ENCODE measurements around the gene ANKRD34A. TPM values are rescaled to one million over a fixed set of nuclear protein-coding genes. Genes with fewer than 3 reads are reported as not detected.
A peak's percentile ranks its signal among the peaks of the same experiment; 100 is the strongest.

ANKRD34A gene
- total and polyA plus RNA-seq, 2 experiments from 2014 or later: 1.3 to 2.3 TPM

DNA sequence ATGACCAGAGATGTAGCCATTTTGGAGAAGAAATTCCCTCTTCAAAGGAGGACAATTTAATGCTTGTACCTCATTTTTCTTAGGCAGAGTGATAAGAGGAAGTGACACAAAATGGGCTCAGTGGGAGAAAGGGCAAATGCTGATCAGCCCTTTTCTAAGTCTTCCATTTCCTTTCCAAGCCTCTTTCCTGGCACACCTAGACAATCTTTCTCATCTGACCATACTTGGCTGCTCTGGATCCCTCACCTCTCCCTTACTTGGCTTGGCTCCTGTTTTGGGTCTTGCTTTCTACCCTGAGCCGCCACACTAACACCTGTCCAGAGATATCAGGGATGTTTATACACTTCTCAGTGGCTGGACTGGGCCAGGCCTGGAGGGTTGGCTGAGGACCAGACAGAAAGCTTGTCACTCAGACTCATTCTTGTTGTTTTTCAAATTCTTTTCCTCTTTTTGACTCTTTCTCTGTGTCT, 18.9 kb upstream of the ANKRD34A start:
- WGBS, 2 experiments (ENCODE audit: low coverage in 1 of 2, low lambda C conversion rate in 2 of 2, missing lambda C conversion rate in 2 of 2): 94 to 95% methylated on average over 1 of the region's 1 CpG
- in situ Hi-C loops (cut with MboI): no loop called here
- Histone ChIP-seq H3K4me2 (ENCODE audit: unreplicated experiment) (no peak overlapping the region), H3K27me3 (replicated peaks; ENCODE audit: insufficient read depth) (no peaks in the 10 kb centered on the region), H3K36me3 (ENCODE audit: low read depth) (no peaks in the 10 kb centered on the region), H3K4me1 (ENCODE audit: insufficient read depth) (peaks cover 34% of the 10 kb centered on the region), H3K9me2 (ENCODE audit: insufficient read depth) (no peaks in the 10 kb centered on the region), H3K9ac (no peak overlapping the region), H3K27ac (no peak overlapping the region), H3K4me3 (no peak overlapping the region), H4K20me1 (ENCODE audit: insufficient read depth) (no peaks in the 10 kb centered on the region), H3F3A (ENCODE audit: insufficient read depth) (peaks cover 40% of the 10 kb centered on the region), H3K9me3 (ENCODE audit: low read depth) (no peaks in the 10 kb centered on the region), H3K79me2 (ENCODE audit: insufficient read depth) (no peaks in the 10 kb centered on the region), H2AFZ (no peak overlapping the region)
- no peak for DNase-seq
- no peak for TF ChIP-seq EZH2phosphoT487 (IDR thresholded peaks at IDR 0.05; ENCODE audit: insufficient read depth, low read depth)
- no peak for TF ChIP-seq EZH2 (IDR thresholded peaks at IDR 0.05; ENCODE audit: insufficient read depth, poor library complexity, severe bottlenecking)

DNA sequence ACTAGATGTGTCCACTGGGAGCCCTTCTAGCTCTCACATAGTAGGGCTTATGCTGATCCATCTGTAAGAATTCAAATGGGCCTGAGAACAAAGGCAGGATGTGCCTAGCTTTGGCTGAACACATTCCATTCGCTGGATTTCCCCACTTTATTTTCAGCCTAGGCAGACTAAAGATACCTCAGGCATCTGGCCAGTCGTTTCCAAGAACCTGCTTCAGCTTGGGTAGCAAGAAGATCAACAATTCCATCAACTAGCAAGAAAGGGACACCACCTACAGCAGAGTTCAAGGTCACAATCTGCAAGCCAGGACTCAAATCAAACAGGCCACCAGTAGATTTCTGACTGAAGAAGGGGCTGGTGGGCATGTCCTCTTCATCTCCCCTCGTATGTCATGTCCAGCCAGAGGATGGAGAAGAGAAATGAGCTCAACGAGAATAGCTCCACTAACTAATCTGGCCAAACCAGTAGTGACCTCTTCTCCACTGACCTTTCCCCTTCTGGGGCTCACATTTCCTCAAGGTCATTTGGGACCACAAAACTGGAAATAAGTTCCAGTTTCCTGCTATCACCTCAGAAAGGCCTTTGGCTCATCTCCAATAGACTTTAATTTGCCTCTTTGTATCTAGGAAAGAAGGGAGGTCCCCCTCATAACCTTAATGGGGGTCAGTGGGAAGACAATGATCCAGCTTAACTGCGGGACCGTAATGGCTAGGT, 17.8 kb upstream of the ANKRD34A start:
- no peak for DNase-seq
- no peaks in the 10 kb centered on the region for H3K36me3 ChIP-seq (ENCODE audit: low read depth)
- no peaks in the 10 kb centered on the region for H3K9me3 ChIP-seq (ENCODE audit: low read depth)
- no peaks in the 10 kb centered on the region for H3K27me3 ChIP-seq (replicated peaks; ENCODE audit: insufficient read depth)
- in situ Hi-C loops (cut with MboI): no loop called here
- H3K4me2 ChIP-seq (ENCODE audit: unreplicated experiment): no peak overlapping the region
- WGBS, 2 experiments (ENCODE audit: low coverage in 1 of 2, low lambda C conversion rate in 2 of 2, missing lambda C conversion rate in 2 of 2): 88 to 92% methylated on average over 6 of the region's 6 CpGs
- no peak overlapping the region for H3K4me3 ChIP-seq
- no peak overlapping the region for H3K9ac ChIP-seq
- H3K4me1 ChIP-seq (ENCODE audit: insufficient read depth): peaks cover 43% of the 10 kb centered on the region
- no peak overlapping the region for H3K27ac ChIP-seq
- H4K20me1 ChIP-seq (ENCODE audit: insufficient read depth): no peaks in the 10 kb centered on the region
- H3K79me2 ChIP-seq (ENCODE audit: insufficient read depth): no peaks in the 10 kb centered on the region
- no peak for TF ChIP-seq EZH2 (IDR thresholded peaks at IDR 0.05; ENCODE audit: insufficient read depth, poor library complexity, severe bottlenecking)
- no peak for TF ChIP-seq EZH2phosphoT487 (IDR thresholded peaks at IDR 0.05; ENCODE audit: insufficient read depth, low read depth)
- peaks cover 47% of the 10 kb centered on the region for H3F3A ChIP-seq (ENCODE audit: insufficient read depth)
- no peaks in the 10 kb centered on the region for H3K9me2 ChIP-seq (ENCODE audit: insufficient read depth)
- no peak overlapping the region for H2AFZ ChIP-seq

DNA sequence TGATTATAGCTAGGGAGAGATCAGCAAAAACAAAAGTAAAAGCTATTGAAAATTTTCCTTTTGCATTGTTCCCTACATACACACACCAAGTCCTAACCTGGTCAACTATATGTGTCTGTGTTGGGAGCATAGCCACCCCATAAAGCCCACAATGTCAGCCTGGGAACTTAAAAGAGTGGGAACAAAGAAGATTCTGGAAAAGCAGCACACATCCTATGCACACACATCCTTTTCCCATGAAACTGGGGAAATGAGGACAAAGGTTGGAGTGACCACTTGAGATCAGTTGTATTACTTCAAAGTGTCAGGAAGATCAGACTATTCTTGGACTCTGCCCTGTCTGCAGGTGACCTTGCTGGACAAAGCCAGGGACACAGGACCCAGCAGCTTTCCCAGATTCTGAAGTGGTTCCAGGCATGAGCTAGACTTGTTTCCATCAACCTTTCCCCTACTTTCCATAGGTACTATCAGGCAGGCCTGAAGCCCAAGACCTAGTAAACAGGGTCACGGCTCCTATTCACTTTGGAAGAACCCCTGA, 16.2 kb upstream of the ANKRD34A start:
- Histone ChIP-seq H2AFZ (no peak overlapping the region; the same call in 1 of the 2 replicates), H4K20me1 (ENCODE audit: insufficient read depth) (no peaks in the 10 kb centered on the region), H3K9me3 (ENCODE audit: low read depth) (no peaks in the 10 kb centered on the region), H3K36me3 (ENCODE audit: low read depth) (no peaks in the 10 kb centered on the region), H3K27me3 (replicated peaks; ENCODE audit: insufficient read depth) (no peaks in the 10 kb centered on the region), H3F3A (ENCODE audit: insufficient read depth) (peaks cover 38% of the 10 kb centered on the region), H3K79me2 (ENCODE audit: insufficient read depth) (no peaks in the 10 kb centered on the region), H3K4me3 (no peak overlapping the region), H3K9me2 (ENCODE audit: insufficient read depth) (no peaks in the 10 kb centered on the region), H3K27ac (peak overlapping the region; percentile 94), H3K4me2 (ENCODE audit: unreplicated experiment) (peak overlapping the region; percentile 33), H3K4me1 (ENCODE audit: insufficient read depth) (peaks cover 36% of the 10 kb centered on the region), H3K9ac (peak overlapping the region; percentile 69; the same call in 1 of the 2 replicates)
- no peak for DNase-seq
- in situ Hi-C loops (cut with MboI): no loop called here
- no peak for TF ChIP-seq EZH2 (IDR thresholded peaks at IDR 0.05; ENCODE audit: insufficient read depth, poor library complexity, severe bottlenecking)
- no peak for TF ChIP-seq EZH2phosphoT487 (IDR thresholded peaks at IDR 0.05; ENCODE audit: insufficient read depth, low read depth)
- 94 to 100% methylated on average over 1 of the region's 1 CpG for WGBS, 2 experiments (ENCODE audit: low coverage in 1 of 2, low lambda C conversion rate in 2 of 2, missing lambda C conversion rate in 2 of 2)

DNA sequence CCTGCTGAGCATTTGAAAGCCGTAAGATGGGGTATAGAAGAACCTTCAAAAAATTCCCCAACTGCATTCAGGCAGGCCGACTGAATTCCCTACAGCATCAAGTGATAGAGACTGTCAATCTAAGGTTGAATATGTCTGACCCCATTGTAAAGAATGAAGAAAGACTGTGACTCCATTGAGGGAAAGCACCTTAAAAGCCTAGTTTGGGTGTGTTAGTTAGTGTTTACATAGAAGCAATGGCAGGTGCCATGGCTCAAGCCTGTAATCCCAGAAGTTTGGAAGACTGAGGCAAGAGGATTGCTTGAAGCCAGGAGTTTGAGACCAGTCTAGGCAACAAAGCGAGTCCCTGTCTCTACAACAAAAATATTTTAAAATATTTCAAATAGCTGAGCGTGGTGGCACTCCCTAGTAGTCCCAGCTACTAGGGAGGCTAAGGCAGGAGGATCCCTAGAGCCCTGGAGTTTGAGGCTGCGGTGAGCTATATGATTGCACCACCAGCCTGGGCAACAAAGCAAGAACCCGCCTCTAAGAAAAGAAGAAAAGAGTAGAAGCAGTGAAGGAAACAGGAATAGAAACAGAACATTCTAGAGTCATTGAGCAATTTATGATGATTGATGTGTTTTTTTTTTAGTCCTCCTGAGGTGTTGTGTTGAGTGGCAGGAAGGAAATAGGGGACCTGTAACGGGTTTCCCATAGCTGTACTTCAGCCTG, 15.5 kb upstream of the ANKRD34A start:
- Histone ChIP-seq H3K9me3 (ENCODE audit: low read depth) (no peaks in the 10 kb centered on the region), H3K4me1 (ENCODE audit: insufficient read depth) (peaks cover 30% of the 10 kb centered on the region), H3K36me3 (ENCODE audit: low read depth) (no peaks in the 10 kb centered on the region), H2AFZ (peak overlapping the region; percentile 55), H3K27ac (peak overlapping the region; percentile 94), H3K4me2 (ENCODE audit: unreplicated experiment) (peak overlapping the region; percentile 33), H3K9me2 (ENCODE audit: insufficient read depth) (no peaks in the 10 kb centered on the region), H3K9ac (peak overlapping the region; percentile 69), H4K20me1 (ENCODE audit: insufficient read depth) (no peaks in the 10 kb centered on the region), H3K27me3 (replicated peaks; ENCODE audit: insufficient read depth) (no peaks in the 10 kb centered on the region), H3F3A (ENCODE audit: insufficient read depth) (peaks cover 32% of the 10 kb centered on the region), H3K4me3 (peak overlapping the region; percentile 46), H3K79me2 (ENCODE audit: insufficient read depth) (no peaks in the 10 kb centered on the region)
- WGBS, 2 experiments (ENCODE audit: low coverage in 1 of 2, low lambda C conversion rate in 2 of 2, missing lambda C conversion rate in 2 of 2): 41 to 49% methylated on average over 7 of the region's 7 CpGs
- in situ Hi-C loops (cut with MboI): no loop called here
- peak; percentile 37 for DNase-seq
- TF ChIP-seq EZH2phosphoT487 (IDR thresholded peaks at IDR 0.05; ENCODE audit: insufficient read depth, low read depth) (no peak), EZH2 (IDR thresholded peaks at IDR 0.05; ENCODE audit: insufficient read depth, poor library complexity, severe bottlenecking) (no peak)

All from GM23248 (cell line).